ENCODE measurements around the gene PPEF2. TPM values are rescaled to one million over a fixed set of nuclear protein-coding genes. Genes with fewer than 3 reads are reported as not detected.

PPEF2 gene
- total RNA-seq, 1 experiment from 2014 or later: not detected

- H3K27me3 ChIP-seq (replicated peaks; ENCODE audit: insufficient read depth, low read depth, low read length, poor library complexity): no peaks in the 10 kb centered on the region
- no peaks in the 10 kb centered on the region for H3K4me1 ChIP-seq (ENCODE audit: insufficient read depth, low read length, poor library complexity, severe bottlenecking)
- no peak overlapping the region for H3K4me3 ChIP-seq (ENCODE audit: low read depth, low read length, poor library complexity, severe bottlenecking)
- H3K9me3 ChIP-seq (ENCODE audit: low read depth, low read length, poor library complexity, severe bottlenecking): no peaks in the 10 kb centered on the region
- BruUV-seq (replicated peaks): no TSS peak
- H3K36me3 ChIP-seq (ENCODE audit: insufficient read depth, low read length, poor library complexity, severe bottlenecking): no peaks in the 10 kb centered on the region
- H3K27ac ChIP-seq (ENCODE audit: low read depth, low read length, poor library complexity, severe bottlenecking): no peak overlapping the region
- ChIA-PET POLR2A (ENCODE audit: low non-redundant PET) (interaction anchor here (0.6 kb wide), 1 partner anchor 394 kb away, joined by 3 read pairs; no protein-coding TSS in a partner anchor), CTCF (no interaction called here)
- intact Hi-C loops (cut with micrococcal nuclease; ENCODE audit: unreplicated experiment): no loop called here
- no peak for DNase-seq (ENCODE audit: low spot score)
- no peak for TF ChIP-seq CTCF (conservative IDR thresholded peaks at IDR 0.05; ENCODE audit: low read depth, low read length)
- no peak for TF ChIP-seq EZH2 (IDR thresholded peaks at IDR 0.05; ENCODE audit: borderline replicate concordance, low read depth, low read length, poor library complexity, severe bottlenecking)
Measured at GRCh38 chr4:75908555-75908954, 6.3 kb upstream of the PPEF2 start.

GRCh38 chr4:75907966-75908365 lies 5.7 kb upstream of the PPEF2 start:
- Histone ChIP-seq H3K27ac (ENCODE audit: low read depth, low read length, poor library complexity, severe bottlenecking) (no peak overlapping the region), H3K4me3 (ENCODE audit: low read depth, low read length, poor library complexity, severe bottlenecking) (no peak overlapping the region), H3K4me1 (ENCODE audit: insufficient read depth, low read length, poor library complexity, severe bottlenecking) (no peaks in the 10 kb centered on the region), H3K27me3 (replicated peaks; ENCODE audit: insufficient read depth, low read depth, low read length, poor library complexity) (no peaks in the 10 kb centered on the region), H3K36me3 (ENCODE audit: insufficient read depth, low read length, poor library complexity, severe bottlenecking) (no peaks in the 10 kb centered on the region), H3K9me3 (ENCODE audit: low read depth, low read length, poor library complexity, severe bottlenecking) (no peaks in the 10 kb centered on the region)
- intact Hi-C loops (cut with micrococcal nuclease; ENCODE audit: unreplicated experiment): no loop called here
- ChIA-PET CTCF (no interaction called here), POLR2A (ENCODE audit: low non-redundant PET) (interaction anchor here (0.6 kb wide), 2 partner anchors 12 to 393 kb away, joined by 3 read pairs; no protein-coding TSS in a partner anchor)
- DNase-seq (ENCODE audit: low spot score): no peak
- no TSS peak for BruUV-seq (replicated peaks)
- TF ChIP-seq EZH2 (IDR thresholded peaks at IDR 0.05; ENCODE audit: borderline replicate concordance, low read depth, low read length, poor library complexity, severe bottlenecking): no peak
- TF ChIP-seq CTCF (conservative IDR thresholded peaks at IDR 0.05; ENCODE audit: low read depth, low read length): no peak

GRCh38 chr4:75904076-75904475 lies 1.8 kb upstream of the PPEF2 start:
- intact Hi-C loops (cut with micrococcal nuclease; ENCODE audit: unreplicated experiment): no loop called here
- BruUV-seq (replicated peaks): no TSS peak
- Histone ChIP-seq H3K27me3 (replicated peaks; ENCODE audit: insufficient read depth, low read depth, low read length, poor library complexity) (no peaks in the 10 kb centered on the region), H3K27ac (ENCODE audit: low read depth, low read length, poor library complexity, severe bottlenecking) (no peak overlapping the region), H3K36me3 (ENCODE audit: insufficient read depth, low read length, poor library complexity, severe bottlenecking) (no peaks in the 10 kb centered on the region), H3K9me3 (ENCODE audit: low read depth, low read length, poor library complexity, severe bottlenecking) (no peaks in the 10 kb centered on the region), H3K4me1 (ENCODE audit: insufficient read depth, low read length, poor library complexity, severe bottlenecking) (no peaks in the 10 kb centered on the region), H3K4me3 (ENCODE audit: low read depth, low read length, poor library complexity, severe bottlenecking) (no peak overlapping the region)
- no peak for DNase-seq (ENCODE audit: low spot score)
- TF ChIP-seq EZH2 (IDR thresholded peaks at IDR 0.05; ENCODE audit: borderline replicate concordance, low read depth, low read length, poor library complexity, severe bottlenecking) (no peak), CTCF (conservative IDR thresholded peaks at IDR 0.05; ENCODE audit: low read depth, low read length) (no peak)
- POLR2A ChIA-PET (ENCODE audit: low non-redundant PET): no interaction called here
- CTCF ChIA-PET: no interaction called here
